K562 (cell line): Measurements from ENCODE around the gene MRRF. TPM values are rescaled to one million over a fixed set of nuclear protein-coding genes. Genes with fewer than 3 reads are reported as not detected.

Experiments
- ATAC-seq: fragments of 200-7000 bp; cut with Tn5 transposase; 3 replicates; pipeline ENCODE4 v1.9.1; 2020; ENCODE audit warnings: moderate library complexity
- BruUV-seq: library from RNA; stranded (reverse); fragments of 400-500 nt; replicated peaks from 2 replicates; lab custom pipeline; 2021; lab: Mats Ljungman, UMichigan
- CTCF ChIA-PET: fragments of 300-600 bp; formaldehyde crosslinking; extraction: SDS; loops from one replicate; lab custom pipeline; 2021; ENCODE audit warnings: low intra/inter-chr PET ratio; lab: Yijun Ruan, JAX
- POLR2A ChIA-PET: fragments of 300-600, 350-650 bp; sonication (Branson Sonifier 250); formaldehyde crosslinking; extraction: SDS; loops from one replicate; lab custom pipeline; 2021; ENCODE audit warnings: antibody characterized with exemption, inconsistent platforms; lab: Yijun Ruan, JAX
- DNase-seq, 4 experiments: peaks; one replicate each; pipeline versions ENCODE4 v3.0.0 to v3.0.0-alpha.2; 2011 to 2018; ENCODE audit warnings: low spot score in 3 of 4, mixed read lengths in 3 of 4; ENCODE audit errors: extremely low read depth in 1 of 4
- FAIRE-seq: peaks from 2 replicates; lab custom pipeline; 2011; peaks lifted over from hg19 to GRCh38; lab: Jason Lieb, UNC
- H2AFZ ChIP-seq: 2 replicates; pipeline ENCODE4 v1.6.0; 2011; ENCODE audit warnings: low read depth, low read length, control low read depth, inconsistent platforms
- H3K27ac ChIP-seq: fragments of 200-600 bp; 3 replicates; pipeline ENCODE4 v1.8.0; 2011; ENCODE audit warnings: low read depth, mild to moderate bottlenecking, control low read depth, inconsistent platforms, low read length, moderate library complexity, mixed read lengths; ENCODE audit errors: extremely low read depth
- H3K27me3 ChIP-seq, 2 experiments: fragments of 300-600 bp in 1 of 2; 2 replicates in 1 of 2; 3 replicates in 1 of 2; pipeline versions ENCODE4 v1.6.0 to v1.8.0; 2011; ENCODE audit warnings: inconsistent platforms in 2 of 2, low read length in 2 of 2, mild to moderate bottlenecking in 1 of 2, mixed read lengths in 1 of 2, moderate library complexity in 1 of 2; ENCODE audit not compliant: control insufficient read depth in 2 of 2, insufficient read depth in 2 of 2
- H3K36me3 ChIP-seq: fragments of 300-600 bp; 3 replicates; pipeline ENCODE4 v1.8.0; 2011; ENCODE audit warnings: mild to moderate bottlenecking, low read length, inconsistent platforms; ENCODE audit not compliant: control insufficient read depth, insufficient read depth
- H3K4me1 ChIP-seq, 2 experiments: fragments of 200-600 bp in 1 of 2; replicated peaks in 1 of 2; 2 replicates in 1 of 2; 3 replicates in 1 of 2; pipeline versions ENCODE4 v1.5.1 to v1.8.0; 2011; ENCODE audit warnings: inconsistent platforms in 2 of 2, low read length in 2 of 2, mild to moderate bottlenecking in 1 of 2, mixed read lengths in 1 of 2, moderate library complexity in 1 of 2; ENCODE audit not compliant: control insufficient read depth in 2 of 2, insufficient read depth in 2 of 2
- H3K4me2 ChIP-seq: 2 replicates; pipeline ENCODE4 v1.6.1; 2011; ENCODE audit warnings: low read length, control low read depth, inconsistent platforms, mixed read lengths; ENCODE audit not compliant: insufficient read depth
- H3K4me3 ChIP-seq: fragments of 200-600 bp; sonication (generic), shearing (Covaris generic); 2 replicates; pipeline ENCODE4 v1.5.1; 2016; ENCODE audit warnings: control low read depth, inconsistent platforms
- H3K79me2 ChIP-seq: fragments of 200-600 bp; 3 replicates; pipeline ENCODE4 v1.8.0; 2011; ENCODE audit warnings: low read length, inconsistent platforms; ENCODE audit not compliant: control insufficient read depth, insufficient read depth
- H3K9ac ChIP-seq, 2 experiments: 2 replicates each; pipeline versions ENCODE4 v1.6.0 to v1.6.1; 2011; ENCODE audit warnings: low read depth in 2 of 2, low read length in 2 of 2, control low read depth in 1 of 2, inconsistent platforms in 1 of 2, mild to moderate bottlenecking in 1 of 2, mixed read lengths in 1 of 2; ENCODE audit not compliant: insufficient read depth in 1 of 2
- H3K9me1 ChIP-seq: one replicate; pipeline ENCODE4 v1.6.0; 2011; ENCODE audit warnings: inconsistent platforms, mild to moderate bottlenecking, low read length, moderate library complexity; ENCODE audit not compliant: control insufficient read depth, insufficient read depth
- H3K9me3 ChIP-seq: replicated peaks from 2 replicates; pipeline ENCODE4 v1.5.1; 2011; ENCODE audit warnings: low read depth, low read length, inconsistent platforms; ENCODE audit not compliant: control insufficient read depth, insufficient read depth
- H4K20me1 ChIP-seq: replicated peaks from 2 replicates; pipeline ENCODE4 v1.6.1; 2011; ENCODE audit warnings: low read length, inconsistent platforms, mixed read lengths; ENCODE audit not compliant: control insufficient read depth, insufficient read depth
- MGA ChIP-seq: fragments of 450-650 bp; IDR thresholded peaks from 2 replicates; pipeline ENCODE4 v1.6.1; 2016; ENCODE audit warnings: mild to moderate bottlenecking, moderate library complexity
- NELFE ChIP-seq: IDR thresholded peaks from 2 replicates; pipeline ENCODE4 v1.6.1; 2011; ENCODE audit warnings: mild to moderate bottlenecking; ENCODE audit not compliant: insufficient read depth, insufficient read length
- RFX5 ChIP-seq: IDR thresholded peaks from 2 replicates; pipeline ENCODE4 v1.6.1; 2011; ENCODE audit warnings: low read depth, mild to moderate bottlenecking, improper control_type of control experiment, low read length
- TARDBP ChIP-seq: fragments of 450-650 bp; IDR thresholded peaks from 2 replicates; pipeline ENCODE4 v1.6.1; 2016
- ZNF592 ChIP-seq: fragments of 450-650 bp; IDR thresholded peaks from 2 replicates; pipeline ENCODE4 v1.6.1; 2017; ENCODE audit warnings: antibody characterized with exemption, mild to moderate bottlenecking
- WGBS: fragments of 100-300 bp; shearing (Covaris generic); methylation state at CpG from one replicate; pipeline ENCODE4 v1.1.6; 2016; ENCODE audit warnings: low coverage, mixed read lengths; ENCODE audit not compliant: insufficient coverage; ENCODE audit errors: missing lambda C conversion rate; 5-methylcytosine and 5-hydroxymethylcytosine counted together
- in situ Hi-C: fragments of 300-500 bp; cut with MboI; formaldehyde crosslinking; loops from 4 replicates; pipeline ENCODE4 v1.15.0; 2018; ENCODE audit warnings: inconsistent platforms, mixed read lengths
- intact Hi-C: fragments of 100-400 bp; cut with micrococcal nuclease; formaldehyde crosslinking; loops from 2 replicates; pipeline ENCODE4 v1.14.2; 2022
- polyA plus RNA-seq, 8 experiments: library from polyadenylated mRNA; depleted of rRNA in 4 of 8; stranded (reverse) in 5 of 8; unstranded in 3 of 8; fragments of >200 nt; fragmentation: Nextera tagmentation in 2 of 8; fragmentation: Illumina TruSeq in 1 of 8; extraction: Ambion mirVana in 2 of 8; extraction: Trizol in 1 of 8; gene quantifications; 2 replicates each; pipeline versions ENCODE4 v1.2.1 to v1.2.3, GENCODE V29; 2011 to 2014; ENCODE audit warnings: inconsistent platforms in 1 of 8, missing spikeins in 1 of 8
- total RNA-seq, 7 experiments: library from RNA; depleted of rRNA in 6 of 7; stranded (reverse); fragments of >200 nt in 6 of 7; fragmentation: Illumina TruSeq in 2 of 7; extraction: Trizol in 2 of 7; gene quantifications; 2 replicates each; pipeline versions ENCODE4 v1.2.1 to v1.2.3, GENCODE V29; 2011 to 2021; ENCODE audit warnings: low replicate concordance in 1 of 7

MRRF gene
- total and polyA plus RNA-seq, 9 of the 15 experiments (the other 6 are each of a cell fraction or from before 2014, with no cell fraction given): 55.0 to 105 (median 81.2) TPM

- Histone ChIP-seq H2AFZ (no peak overlapping the region), H3K27me3 (peaks cover 0 to 10% of the 10 kb centered on the region in 2 experiments; a peak in 2 of 5 replicates), H3K36me3 (no peaks in the 10 kb centered on the region; the same call in 2 of the 3 replicates), H3K9ac (no peak overlapping the region), H3K9me3 (0 out of 2 replicates have a peak, but pooled peaks cover 2% of the 10 kb centered on the region), H3K4me1 (peaks cover 12 to 18% of the 10 kb centered on the region in 2 experiments; a peak in 4 of 5 replicates), H3K27ac (no peak overlapping the region), H3K79me2 (no peaks in the 10 kb centered on the region), H3K4me3 (no peak overlapping the region), H3K4me2 (no peak overlapping the region), H3K9me1 (no peaks in the 10 kb centered on the region), H4K20me1 (no peaks in the 10 kb centered on the region)
- TF ChIP-seq RFX5 (no peak), TARDBP (no peak), NELFE (no peak), MGA (no peak), ZNF592 (no peak)
- DNase-seq (no peak), ATAC-seq (no peak), FAIRE-seq (no peak)
- ChIA-PET POLR2A (interaction anchor here (0.7 to 0.9 kb wide), 3 partner anchors 8 to 17 kb away, joined by 3 to 4 read pairs (median 3); no protein-coding TSS in a partner anchor), CTCF (no interaction called here)
- in situ Hi-C loops: no loop called here
- WGBS: 41% methylated on average over 6 of the region's 6 CpGs
- intact Hi-C loops: no loop called here
- no TSS peak for BruUV-seq
Observed at GRCh38 chr9:122367774-122368460, 103.2 kb downstream of the MRRF start.
